ENCODE measurements around the gene MIEN1.

DNA sequence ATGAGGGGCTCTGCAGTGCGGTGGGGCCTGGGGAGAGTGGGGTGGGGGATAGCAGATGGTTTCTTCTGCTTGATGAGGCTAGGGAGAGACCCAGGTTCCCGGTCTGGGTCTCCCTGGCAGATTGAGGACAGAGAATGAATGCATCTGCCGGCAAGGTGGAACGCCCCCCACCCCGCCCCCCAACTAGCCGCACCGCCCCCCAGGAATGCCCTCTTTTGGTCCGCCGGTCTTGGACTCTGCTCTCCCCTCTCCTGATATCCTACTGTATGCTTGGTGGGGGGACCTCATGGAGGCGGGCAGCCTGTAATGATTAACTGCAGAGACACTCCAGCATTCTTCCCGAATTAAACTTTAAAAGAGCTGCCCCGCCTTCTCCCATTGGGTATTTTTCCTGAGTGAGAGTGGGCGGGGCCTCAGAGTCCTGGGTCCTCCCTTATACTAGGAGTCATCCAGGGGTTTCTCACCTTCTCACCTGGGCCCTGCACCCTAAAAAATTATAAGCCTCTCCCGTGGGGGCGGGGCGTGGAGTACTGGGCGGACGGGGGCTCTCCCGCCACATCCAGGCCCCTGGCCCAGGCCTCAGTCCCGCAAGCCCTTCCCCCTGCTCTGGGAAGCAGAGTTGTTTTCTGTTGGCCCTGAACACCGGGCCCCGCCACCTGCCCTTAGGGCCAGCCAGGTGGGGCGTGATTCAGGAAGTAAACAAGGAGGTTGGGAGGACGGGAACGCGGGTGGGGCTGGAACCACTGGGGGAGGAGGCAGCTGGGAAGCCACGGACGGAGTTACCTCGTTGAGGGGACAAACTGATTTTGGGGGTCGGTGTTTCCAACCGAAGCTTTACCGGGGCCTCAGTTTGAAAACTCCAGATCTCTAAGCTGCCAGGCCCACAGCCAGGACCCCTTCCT lies 8.9 kb upstream of the MIEN1 start:
- TF ChIP-seq GATA2 (IDR thresholded peaks at IDR 0.05; ENCODE audit: low read depth, low read length) (no peak), GATA3 (IDR thresholded peaks at IDR 0.05; ENCODE audit: low read depth, low read length) (no peak)
